Ovary (tissue), 3 donors: Measurements from ENCODE around the gene IQGAP2.

Experiments
- CTCF ChIP-seq, 3 donors: fragments of 450-650 bp in 2 of 3; fragments of 200-600 bp in 1 of 3; IDR thresholded peaks; one replicate each; pipeline versions ENCODE4 v1.5.1 to v1.8.0; 2016 to 2022; ENCODE audit warnings: antibody characterized with exemption in 3 of 3, mild to moderate bottlenecking in 1 of 3
- POLR2A ChIP-seq: fragments of 450-650 bp; IDR thresholded peaks from one replicate; pipeline ENCODE4 v1.6.1; 2017; ENCODE audit warnings: antibody characterized with exemption, mild to moderate bottlenecking, moderate library complexity
- donor health status: DM: no; HTN: no; CAD: no.

- no peak for TF ChIP-seq CTCF (IDR thresholded peaks at IDR 0.05)
- TF ChIP-seq POLR2A, result no peak
Observed at GRCh38 chr5:76617675-76618074, 214.6 kb downstream of the IQGAP2 start.
